HCT116 (cell line): Measurements from ENCODE around the gene HMGCLL1.

Experiments used
- ATF3 ChIP-seq: IDR thresholded peaks from 2 replicates; pipeline ENCODE4 v1.6.1; 2012
- CBX3 ChIP-seq: IDR thresholded peaks from 2 replicates; pipeline ENCODE4 v1.6.1; 2012; ENCODE audit warnings: low read depth
- CEBPB ChIP-seq: IDR thresholded peaks from 2 replicates; pipeline ENCODE4 v1.6.1; 2012; ENCODE audit warnings: low read depth
- CTCF ChIP-seq, 3 experiments: fragments of 200-600 bp in 1 of 3; sonication (generic) in 1 of 3; IDR thresholded peaks in 2 of 3; conservative IDR thresholded peaks in 1 of 3; 2 replicates each; pipeline ENCODE4 v1.5.1; 2012 to 2017; ENCODE audit warnings: low read depth in 2 of 3, low read length in 2 of 3, antibody characterized with exemption in 1 of 3, borderline replicate concordance in 1 of 3, control low read depth in 1 of 3, mild to moderate bottlenecking in 1 of 3, mixed read lengths in 1 of 3, mixed run types in 1 of 3, moderate library complexity in 1 of 3; ENCODE audit not compliant: insufficient read depth in 1 of 3
- EGR1 ChIP-seq: IDR thresholded peaks from 2 replicates; pipeline ENCODE4 v1.6.1; 2012; ENCODE audit warnings: low read depth
- ELF1 ChIP-seq: IDR thresholded peaks from 2 replicates; pipeline ENCODE4 v1.6.1; 2012; ENCODE audit warnings: low read depth, borderline replicate concordance
- EZH2 ChIP-seq: fragments of 200-600 bp; sonication (generic); IDR thresholded peaks from 2 replicates; pipeline ENCODE4 v1.6.1; 2017; ENCODE audit warnings: antibody characterized with exemption, mixed run types
- POLR2A ChIP-seq: IDR thresholded peaks from 2 replicates; pipeline ENCODE4 v1.7.0; 2011; ENCODE audit warnings: borderline replicate concordance; ENCODE audit not compliant: insufficient read depth, insufficient read length; ENCODE audit errors: extremely low read depth
- POLR2AphosphoS5 ChIP-seq: IDR thresholded peaks from 2 replicates; pipeline ENCODE4 v1.6.1; 2011; ENCODE audit warnings: mild to moderate bottlenecking, low read depth, low read length, moderate library complexity
- SIN3A ChIP-seq: IDR thresholded peaks from 2 replicates; pipeline ENCODE4 v1.6.1; 2012; ENCODE audit warnings: low read depth

- TF ChIP-seq ELF1 = no peak
- no peak for TF ChIP-seq CTCF (IDR thresholded peaks at IDR 0.05 in 2 of 3, conservative IDR thresholded peaks at IDR 0.05 in 1 of 3; ENCODE audit: borderline replicate concordance in 1 of 3, insufficient read depth in 1 of 3, low read depth in 2 of 3, low read length in 2 of 3)
- TF ChIP-seq EGR1 = no peak
- no peak for TF ChIP-seq EZH2
- TF ChIP-seq CEBPB = no peak
- no peak for TF ChIP-seq POLR2A
- TF ChIP-seq POLR2AphosphoS5 = no peak
- no peak for TF ChIP-seq CBX3
- no peak for TF ChIP-seq SIN3A
- TF ChIP-seq ATF3 = no peak
Measured at GRCh38 chr6:55395871-55396270, 183.1 kb downstream of the HMGCLL1 start.
